HCT116 (cell line): Measurements from ENCODE around the gene DNM3. TPM values are rescaled to one million over a fixed set of nuclear protein-coding genes. Genes with fewer than 3 reads are reported as not detected.

ENCODE experiments used
- ATAC-seq: fragments of 200-7000 bp; cut with Tn5 transposase; 2 replicates; pipeline ENCODE4 v1.9.1; 2020; ENCODE audit warnings: mild to moderate bottlenecking, moderate library complexity
- BruUV-seq: library from RNA; stranded (reverse); fragments of 400-500 nt; replicated peaks from 2 replicates; lab custom pipeline; 2021; lab: Mats Ljungman, UMichigan
- CTCF ChIA-PET: fragments of 300-600 bp; sonication (Branson Sonifier 250); formaldehyde crosslinking; loops from one replicate; lab custom pipeline; 2021; ENCODE audit warnings: antibody characterized with exemption; lab: Charles Lee
- POLR2A ChIA-PET: fragments of 300-600, 350-600 bp; sonication (Branson Sonifier 250); formaldehyde crosslinking; loops from one replicate; lab custom pipeline; 2021; ENCODE audit warnings: antibody characterized with exemption; lab: Charles Lee
- RAD21 ChIA-PET, 2 experiments: fragments of 300-600 bp; sonication (Branson Sonifier 250); formaldehyde crosslinking; loops; one replicate each; lab custom pipeline; 2023; ENCODE audit warnings: low total read pairs in 2 of 2; ENCODE audit not compliant: uncharacterized antibody in 2 of 2, unreplicated experiment in 2 of 2, low non-redundant PET in 1 of 2; lab: Charles Lee
- DNase-seq: peaks from one replicate; pipeline ENCODE4 v3.0.0-alpha.2; 2010; ENCODE audit warnings: low read depth, low spot score
- H2AFZ ChIP-seq: fragments of 200-600 bp; shearing (Covaris generic), sonication (generic); 2 replicates; pipeline ENCODE4 v1.6.1; 2017; ENCODE audit warnings: low read depth, mixed run types, mixed read lengths, antibody characterized with exemption, low read length; ENCODE audit not compliant: poor library complexity, severe bottlenecking
- H3K27ac ChIP-seq: 2 replicates; pipeline ENCODE4 v1.5.1; 2012; ENCODE audit warnings: low read depth, low read length
- H3K27me3 ChIP-seq: fragments of 200-600 bp; sonication (generic); 2 replicates; pipeline ENCODE4 v1.6.1; 2016; ENCODE audit warnings: mixed run types, low read length, mixed read lengths; ENCODE audit not compliant: insufficient read depth
- H3K36me3 ChIP-seq, 2 experiments: fragments of 200-500 bp in 1 of 2; fragments of 200-600 bp in 1 of 2; sonication (Bioruptor generic) in 1 of 2; sonication (generic) in 1 of 2; 2 replicates each; pipeline versions ENCODE4 v1.5.1 to v1.6.1; 2014 to 2016; ENCODE audit warnings: low read length in 2 of 2, inconsistent platforms in 1 of 2, mixed read lengths in 1 of 2, mixed run types in 1 of 2; ENCODE audit not compliant: insufficient read depth in 2 of 2, control insufficient read depth in 1 of 2
- H3K4me1 ChIP-seq, 2 experiments: fragments of 200-600 bp in 1 of 2; sonication (generic) in 1 of 2; 2 replicates each; pipeline versions ENCODE4 v1.5.1 to v1.6.1; 2012 to 2017; ENCODE audit warnings: low read length in 2 of 2, inconsistent platforms in 1 of 2, mild to moderate bottlenecking in 1 of 2, mixed read lengths in 1 of 2, mixed run types in 1 of 2, moderate library complexity in 1 of 2; ENCODE audit not compliant: insufficient read depth in 2 of 2, control insufficient read depth in 1 of 2
- H3K4me2 ChIP-seq: fragments of 200-600 bp; sonication (generic); 2 replicates; pipeline ENCODE4 v1.6.1; 2017; ENCODE audit warnings: mixed run types, low read length, mixed read lengths
- H3K4me3 ChIP-seq, 2 experiments: fragments of 200-600 bp in 1 of 2; sonication (generic) in 1 of 2; replicated peaks in 1 of 2; 2 replicates each; pipeline ENCODE4 v1.5.1; 2011 to 2016; ENCODE audit warnings: low read length in 2 of 2, control low read depth in 1 of 2, low read depth in 1 of 2, mild to moderate bottlenecking in 1 of 2, mixed read lengths in 1 of 2, mixed run types in 1 of 2
- H3K79me2 ChIP-seq: fragments of 200-600 bp; sonication (generic); 2 replicates; pipeline ENCODE4 v1.6.1; 2017; ENCODE audit warnings: mild to moderate bottlenecking, mixed run types, low read length, moderate library complexity, mixed read lengths; ENCODE audit not compliant: insufficient read depth
- H3K9ac ChIP-seq: fragments of 200-600 bp; sonication (generic); 2 replicates; pipeline ENCODE4 v1.6.1; 2016; ENCODE audit warnings: low read length, mixed read lengths
- H3K9me2 ChIP-seq: fragments of 200-600 bp; sonication (generic), shearing (Covaris generic); 2 replicates; pipeline ENCODE4 v1.6.1; 2017; ENCODE audit warnings: mixed run types, mild to moderate bottlenecking, moderate library complexity; ENCODE audit not compliant: insufficient read depth
- H3K9me3 ChIP-seq, 2 experiments: fragments of 200-500 bp in 1 of 2; fragments of 200-600 bp in 1 of 2; sonication (Bioruptor generic) in 1 of 2; sonication (generic) in 1 of 2; 2 replicates each; pipeline ENCODE4 v1.6.1; 2014 to 2017; ENCODE audit warnings: low read length in 2 of 2, mixed read lengths in 2 of 2, inconsistent platforms in 1 of 2, low read depth in 1 of 2, mild to moderate bottlenecking in 1 of 2, mixed run types in 1 of 2, moderate library complexity in 1 of 2; ENCODE audit not compliant: control insufficient read depth in 1 of 2, insufficient read depth in 1 of 2
- H4K20me1 ChIP-seq: fragments of 200-600 bp; sonication (generic), shearing (Covaris generic); 2 replicates; pipeline ENCODE4 v1.6.1; 2017; ENCODE audit warnings: mixed run types, mild to moderate bottlenecking, moderate library complexity; ENCODE audit not compliant: insufficient read depth
- CBX3 ChIP-seq: IDR thresholded peaks from 2 replicates; pipeline ENCODE4 v1.6.1; 2012; ENCODE audit warnings: low read depth
- CEBPB ChIP-seq: IDR thresholded peaks from 2 replicates; pipeline ENCODE4 v1.6.1; 2012; ENCODE audit warnings: low read depth
- ELF1 ChIP-seq: IDR thresholded peaks from 2 replicates; pipeline ENCODE4 v1.6.1; 2012; ENCODE audit warnings: low read depth, borderline replicate concordance
- EZH2 ChIP-seq: fragments of 200-600 bp; sonication (generic); IDR thresholded peaks from 2 replicates; pipeline ENCODE4 v1.6.1; 2017; ENCODE audit warnings: antibody characterized with exemption, mixed run types
- EZH2phosphoT487 ChIP-seq: fragments of 200-600 bp; IDR thresholded peaks from 2 replicates; pipeline ENCODE4 v1.6.1; 2018; ENCODE audit warnings: antibody characterized with exemption, borderline replicate concordance
- FOSL1 ChIP-seq: IDR thresholded peaks from 2 replicates; pipeline ENCODE4 v1.6.1; 2012; ENCODE audit warnings: low read depth
- JUND ChIP-seq: IDR thresholded peaks from 2 replicates; pipeline ENCODE4 v1.6.1; 2012
- MAX ChIP-seq: IDR thresholded peaks from 2 replicates; pipeline ENCODE4 v1.6.1; 2012
- POLR2A ChIP-seq: IDR thresholded peaks from 2 replicates; pipeline ENCODE4 v1.7.0; 2011; ENCODE audit warnings: borderline replicate concordance; ENCODE audit not compliant: insufficient read depth, insufficient read length; ENCODE audit errors: extremely low read depth
- POLR2AphosphoS5 ChIP-seq: IDR thresholded peaks from 2 replicates; pipeline ENCODE4 v1.6.1; 2011; ENCODE audit warnings: mild to moderate bottlenecking, low read depth, low read length, moderate library complexity
- REST ChIP-seq: IDR thresholded peaks from 2 replicates; pipeline ENCODE4 v1.6.1; 2012; ENCODE audit warnings: low read depth
- SIN3A ChIP-seq: IDR thresholded peaks from 2 replicates; pipeline ENCODE4 v1.6.1; 2012; ENCODE audit warnings: low read depth
- SP1 ChIP-seq: IDR thresholded peaks from 2 replicates; pipeline ENCODE4 v1.6.1; 2012; ENCODE audit warnings: low read depth
- TCF7L2 ChIP-seq: IDR thresholded peaks from 2 replicates; pipeline ENCODE4 v1.7.0; 2011; ENCODE audit warnings: borderline replicate concordance, inconsistent platforms; ENCODE audit not compliant: insufficient read depth, insufficient read length; ENCODE audit errors: extremely low read depth
- YY1 ChIP-seq: IDR thresholded peaks from 2 replicates; pipeline ENCODE4 v1.6.1; 2011; ENCODE audit warnings: low read length, low read depth, moderate library complexity, mild to moderate bottlenecking; ENCODE audit not compliant: insufficient replicate concordance; ENCODE audit errors: extremely low read depth
- ZBTB33 ChIP-seq: IDR thresholded peaks from 2 replicates; pipeline ENCODE4 v1.6.1; 2011; ENCODE audit warnings: mild to moderate bottlenecking, low read length, moderate library complexity; ENCODE audit not compliant: insufficient replicate concordance; ENCODE audit errors: extremely low read depth
- ZFX ChIP-seq: fragments of 450-650 bp; IDR thresholded peaks from 2 replicates; pipeline ENCODE4 v1.6.1; 2017
- ZNF274 ChIP-seq: fragments of 200-500 bp; sonication (Bioruptor generic); IDR thresholded peaks from 2 replicates; pipeline ENCODE4 v1.6.1; 2014; ENCODE audit warnings: mild to moderate bottlenecking, low read depth, low read length, inconsistent platforms
- intact Hi-C: fragments of 100-400 bp; cut with micrococcal nuclease; formaldehyde crosslinking; loops from 2 replicates; pipeline ENCODE4 v1.10.0; 2022
- total RNA-seq: library from RNA; stranded (reverse); gene quantifications from one replicate; pipeline ENCODE4 v1.2.1, GENCODE V29; 2021; ENCODE audit not compliant: unreplicated experiment
- TF ChIP-seq, protein P1 (sequence below): IDR thresholded peaks from 2 replicates; pipeline ENCODE4 v1.6.1; 2012
- TF ChIP-seq, protein P2 (sequence below), 3 experiments: fragments of 200-600 bp in 1 of 3; sonication (generic) in 1 of 3; IDR thresholded peaks in 2 of 3; conservative IDR thresholded peaks in 1 of 3; 2 replicates each; pipeline ENCODE4 v1.5.1; 2012 to 2017; ENCODE audit warnings: low read depth in 2 of 3, low read length in 2 of 3, antibody characterized with exemption in 1 of 3, borderline replicate concordance in 1 of 3, control low read depth in 1 of 3, mild to moderate bottlenecking in 1 of 3, mixed read lengths in 1 of 3, mixed run types in 1 of 3, moderate library complexity in 1 of 3; ENCODE audit not compliant: insufficient read depth in 1 of 3

DNM3 gene
- total RNA-seq, 1 experiment from 2014 or later = 3.1 TPM

DNA sequence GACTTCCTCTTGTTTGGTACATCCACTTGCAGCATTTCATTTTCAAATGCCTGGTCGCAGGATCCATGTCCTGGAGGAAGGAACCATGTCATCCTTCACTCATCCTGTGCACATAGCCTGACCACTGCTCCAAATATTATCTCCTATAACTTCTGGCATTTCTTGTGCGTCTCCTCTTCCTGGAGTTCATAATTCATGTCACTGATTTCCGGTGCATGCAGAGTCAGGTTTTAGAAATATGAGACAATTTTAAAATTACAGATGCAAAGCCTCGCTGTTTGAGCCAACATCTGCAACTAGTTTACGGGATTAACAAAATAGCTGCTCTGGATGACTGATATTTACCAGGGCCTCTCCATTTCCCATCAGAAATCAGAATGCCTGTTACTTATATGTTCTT lies 268.1 kb downstream of the DNM3 start:
- Histone ChIP-seq H3K27me3 (no peaks in the 10 kb centered on the region), H3K36me3 (no peaks in the 10 kb centered on the region), H3K4me2 (no peak overlapping the region), H3K9me2 (no peaks in the 10 kb centered on the region), H3K9ac (no peak overlapping the region), H3K27ac (no peak overlapping the region), H3K4me3 (no peak overlapping the region), H3K4me1 (no peaks in the 10 kb centered on the region), H3K79me2 (no peaks in the 10 kb centered on the region), H4K20me1 (no peaks in the 10 kb centered on the region), H2AFZ (no peak overlapping the region), H3K9me3 (no peaks in the 10 kb centered on the region)
- ChIA-PET RAD21 (no interaction called here), CTCF (no interaction called here), POLR2A (no interaction called here)
- intact Hi-C loops = no loop called here
- BruUV-seq = no TSS peak
- TF ChIP-seq ZBTB33 (no peak), SP1 (no peak), MAX (no peak), CEBPB (no peak), EZH2 (no peak), POLR2AphosphoS5 (no peak), YY1 (no peak), ZFX (no peak), FOSL1 (no peak), ELF1 (no peak), CBX3 (no peak), EZH2phosphoT487 (no peak), REST (no peak), SIN3A (no peak), JUND (no peak), POLR2A (no peak), ZNF274 (no peak), TCF7L2 (no peak)
- TF ChIP-seq, protein P1, sequence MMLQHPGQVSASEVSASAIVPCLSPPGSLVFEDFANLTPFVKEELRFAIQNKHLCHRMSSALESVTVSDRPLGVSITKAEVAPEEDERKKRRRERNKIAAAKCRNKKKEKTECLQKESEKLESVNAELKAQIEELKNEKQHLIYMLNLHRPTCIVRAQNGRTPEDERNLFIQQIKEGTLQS = no peak
- TF ChIP-seq, protein P2, sequence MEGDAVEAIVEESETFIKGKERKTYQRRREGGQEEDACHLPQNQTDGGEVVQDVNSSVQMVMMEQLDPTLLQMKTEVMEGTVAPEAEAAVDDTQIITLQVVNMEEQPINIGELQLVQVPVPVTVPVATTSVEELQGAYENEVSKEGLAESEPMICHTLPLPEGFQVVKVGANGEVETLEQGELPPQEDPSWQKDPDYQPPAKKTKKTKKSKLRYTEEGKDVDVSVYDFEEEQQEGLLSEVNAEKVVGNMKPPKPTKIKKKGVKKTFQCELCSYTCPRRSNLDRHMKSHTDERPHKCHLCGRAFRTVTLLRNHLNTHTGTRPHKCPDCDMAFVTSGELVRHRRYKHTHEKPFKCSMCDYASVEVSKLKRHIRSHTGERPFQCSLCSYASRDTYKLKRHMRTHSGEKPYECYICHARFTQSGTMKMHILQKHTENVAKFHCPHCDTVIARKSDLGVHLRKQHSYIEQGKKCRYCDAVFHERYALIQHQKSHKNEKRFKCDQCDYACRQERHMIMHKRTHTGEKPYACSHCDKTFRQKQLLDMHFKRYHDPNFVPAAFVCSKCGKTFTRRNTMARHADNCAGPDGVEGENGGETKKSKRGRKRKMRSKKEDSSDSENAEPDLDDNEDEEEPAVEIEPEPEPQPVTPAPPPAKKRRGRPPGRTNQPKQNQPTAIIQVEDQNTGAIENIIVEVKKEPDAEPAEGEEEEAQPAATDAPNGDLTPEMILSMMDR (IDR thresholded peaks at IDR 0.05 in 2 of 3, conservative IDR thresholded peaks at IDR 0.05 in 1 of 3; ENCODE audit: borderline replicate concordance in 1 of 3, insufficient read depth in 1 of 3, low read depth in 2 of 3, low read length in 2 of 3) = no peak
- no peak for ATAC-seq
- DNase-seq = no peak
